IMR-90 (cell line): ENCODE results near the gene CDH23. TPM values are rescaled to one million over a fixed set of nuclear protein-coding genes. Genes with fewer than 3 reads are reported as not detected.

Experiments used
- ATAC-seq: fragments of 200-7000 bp; cut with Tn5 transposase; 2 replicates; pipeline ENCODE4 v1.9.1; 2020; ENCODE audit warnings: low read depth, mild to moderate bottlenecking, moderate library complexity
- BruUV-seq: library from RNA; stranded (reverse); fragments of 400-500 nt; replicated peaks from 2 replicates; lab custom pipeline; 2021; lab: Mats Ljungman, UMichigan
- CTCF ChIA-PET: fragments of 300-600 bp; formaldehyde crosslinking; extraction: SDS; loops from one replicate; lab custom pipeline; 2021; ENCODE audit warnings: antibody characterized with exemption; lab: Yijun Ruan, JAX
- POLR2A ChIA-PET: fragments of 300-600 bp; sonication (Branson Sonifier 250); formaldehyde crosslinking; loops from one replicate; lab custom pipeline; 2022; ENCODE audit warnings: antibody characterized with exemption; ENCODE audit not compliant: unreplicated experiment; lab: Charles Lee
- DNase-seq: peaks from one replicate; pipeline ENCODE4 v3.0.0; 2013
- H2AFZ ChIP-seq: replicated peaks from 2 replicates; pipeline ENCODE3; 2013; ENCODE audit warnings: low read length, mild to moderate bottlenecking; ENCODE audit not compliant: poor library complexity
- H2AK5ac ChIP-seq: 2 replicates; pipeline ENCODE4 v1.6.1; 2013; ENCODE audit warnings: low read depth, low read length, inconsistent platforms
- H2AK9ac ChIP-seq: replicated peaks from 2 replicates; pipeline ENCODE3; 2013; ENCODE audit warnings: mild to moderate bottlenecking, low read depth, low read length, moderate library complexity; ENCODE audit not compliant: poor library complexity
- H2BK120ac ChIP-seq: 2 replicates; pipeline ENCODE4 v1.6.1; 2013; ENCODE audit warnings: low read depth, low read length, inconsistent platforms
- H2BK15ac ChIP-seq: 3 replicates; pipeline ENCODE4 v1.6.1; 2013; ENCODE audit warnings: low read depth, low read length, inconsistent platforms
- H2BK20ac ChIP-seq: 2 replicates; pipeline ENCODE4 v1.6.1; 2013; ENCODE audit warnings: low read depth, mild to moderate bottlenecking, inconsistent platforms, low read length, moderate library complexity
- H2BK5ac ChIP-seq: 2 replicates; pipeline ENCODE4 v1.6.1; 2013; ENCODE audit warnings: mild to moderate bottlenecking, low read depth, low read length, inconsistent platforms; ENCODE audit not compliant: poor library complexity, severe bottlenecking
- H3K14ac ChIP-seq: replicated peaks from 2 replicates; pipeline ENCODE4 v1.6.1; 2013; ENCODE audit warnings: low read depth, low read length, inconsistent platforms
- H3K18ac ChIP-seq: 2 replicates; pipeline ENCODE4 v1.6.1; 2013; ENCODE audit warnings: low read depth, low read length, control low read depth
- H3K23ac ChIP-seq: 2 replicates; pipeline ENCODE4 v1.6.1; 2013; ENCODE audit warnings: low read depth, low read length, inconsistent platforms
- H3K27ac ChIP-seq: 2 replicates; pipeline ENCODE4 v1.5.1; 2013; ENCODE audit warnings: mild to moderate bottlenecking, control low read depth, low read length; ENCODE audit not compliant: insufficient read depth
- H3K27me3 ChIP-seq: 2 replicates; pipeline ENCODE4 v1.6.1; 2013; ENCODE audit warnings: low read length; ENCODE audit not compliant: control insufficient read depth, insufficient read depth
- H3K36me3 ChIP-seq: 2 replicates; pipeline ENCODE4 v1.6.1; 2013; ENCODE audit warnings: low read length, mixed read lengths; ENCODE audit not compliant: control insufficient read depth, insufficient read depth
- H3K4ac ChIP-seq: 2 replicates; pipeline ENCODE4 v1.6.1; 2013; ENCODE audit warnings: low read depth, low read length, inconsistent platforms
- H3K4me1 ChIP-seq: 2 replicates; pipeline ENCODE4 v1.6.1; 2013; ENCODE audit warnings: low read length, mixed read lengths; ENCODE audit not compliant: control insufficient read depth, insufficient read depth
- H3K4me2 ChIP-seq: 2 replicates; pipeline ENCODE4 v1.6.1; 2013; ENCODE audit warnings: low read depth, mild to moderate bottlenecking, control low read depth, low read length, moderate library complexity
- H3K4me3 ChIP-seq: 2 replicates; pipeline ENCODE4 v1.5.1; 2013; ENCODE audit warnings: low read depth, mild to moderate bottlenecking, control low read depth, low read length, moderate library complexity; ENCODE audit not compliant: insufficient read depth
- H3K56ac ChIP-seq: 2 replicates; pipeline ENCODE4 v1.6.1; 2013; ENCODE audit warnings: low read length, inconsistent platforms; ENCODE audit not compliant: insufficient read depth; ENCODE audit errors: extremely low read depth
- H3K79me1 ChIP-seq, 2 experiments: 2 replicates each; pipeline ENCODE4 v1.6.1; 2013; ENCODE audit warnings: low read length in 2 of 2, inconsistent platforms in 1 of 2, low read depth in 1 of 2
- H3K9ac ChIP-seq: 2 replicates; pipeline ENCODE4 v1.6.1; 2013; ENCODE audit warnings: low read depth, low read length, control low read depth
- H3K9me1 ChIP-seq: 2 replicates; pipeline ENCODE4 v1.6.1; 2013; ENCODE audit warnings: low read length, inconsistent platforms; ENCODE audit not compliant: insufficient read depth
- H3K9me3 ChIP-seq: 2 replicates; pipeline ENCODE4 v1.6.1; 2013; ENCODE audit warnings: low read length; ENCODE audit not compliant: control insufficient read depth, insufficient read depth
- H4K20me1 ChIP-seq: 2 replicates; pipeline ENCODE4 v1.6.1; 2013; ENCODE audit warnings: low read length, inconsistent platforms; ENCODE audit not compliant: insufficient read depth
- H4K5ac ChIP-seq: 2 replicates; pipeline ENCODE4 v1.6.1; 2013; ENCODE audit warnings: mild to moderate bottlenecking, low read depth, low read length, control low read depth
- H4K8ac ChIP-seq, 2 experiments: 2 replicates each; pipeline ENCODE4 v1.6.1; 2013; ENCODE audit warnings: low read depth in 2 of 2, low read length in 2 of 2, control low read depth in 1 of 2, inconsistent platforms in 1 of 2
- H4K91ac ChIP-seq: 2 replicates; pipeline ENCODE4 v1.6.1; 2013; ENCODE audit warnings: low read depth, low read length, inconsistent platforms; ENCODE audit not compliant: insufficient read depth
- BHLHE40 ChIP-seq: fragments of 150-350 bp; IDR thresholded peaks from 2 replicates; pipeline ENCODE4 v1.6.1; 2016; ENCODE audit warnings: mild to moderate bottlenecking, low read depth, low read length
- CEBPB ChIP-seq: IDR thresholded peaks from 2 replicates; pipeline ENCODE4 v1.6.1; 2012; ENCODE audit warnings: low read depth, low read length, improper control_type of control experiment
- CHD1 ChIP-seq: IDR thresholded peaks from 2 replicates; pipeline ENCODE4 v1.6.1; 2012; ENCODE audit warnings: low read depth, low read length, improper control_type of control experiment
- FOS ChIP-seq: fragments of 150-350 bp; IDR thresholded peaks from 2 replicates; pipeline ENCODE4 v1.6.1; 2016; ENCODE audit warnings: low read depth, low read length
- MAFK ChIP-seq: IDR thresholded peaks from 2 replicates; pipeline ENCODE4 v1.6.1; 2012; ENCODE audit warnings: low read depth, low read length, improper control_type of control experiment
- MAZ ChIP-seq: IDR thresholded peaks from 2 replicates; pipeline ENCODE4 v1.6.1; 2012; ENCODE audit warnings: low read depth, mild to moderate bottlenecking, low read length, improper control_type of control experiment, moderate library complexity, borderline replicate concordance
- MXI1 ChIP-seq: IDR thresholded peaks from 2 replicates; pipeline ENCODE4 v1.6.1; 2012; ENCODE audit warnings: low read depth, mild to moderate bottlenecking, low read length, moderate library complexity, borderline replicate concordance
- NFE2L2 ChIP-seq: fragments of 150-350 bp; IDR thresholded peaks from 2 replicates; pipeline ENCODE4 v1.6.1; 2016; ENCODE audit warnings: low read depth, mild to moderate bottlenecking, low read length
- POLR2A ChIP-seq: IDR thresholded peaks from 2 replicates; pipeline ENCODE4 v1.6.1; 2012; ENCODE audit warnings: mild to moderate bottlenecking, low read depth, low read length
- RAD21 ChIP-seq: IDR thresholded peaks from 2 replicates; pipeline ENCODE4 v1.6.1; 2012; ENCODE audit warnings: low read length, improper control_type of control experiment
- RCOR1 ChIP-seq: IDR thresholded peaks from 2 replicates; pipeline ENCODE4 v1.6.1; 2012; ENCODE audit warnings: mild to moderate bottlenecking, low read length, improper control_type of control experiment; ENCODE audit not compliant: insufficient replicate concordance
- RFX5 ChIP-seq: IDR thresholded peaks from 2 replicates; pipeline ENCODE4 v1.8.0; 2012; ENCODE audit warnings: low read depth, mild to moderate bottlenecking, low read length, moderate library complexity
- SMC3 ChIP-seq: fragments of 150-350 bp; IDR thresholded peaks from 2 replicates; pipeline ENCODE4 v1.6.1; 2016; ENCODE audit warnings: low read depth, mild to moderate bottlenecking, antibody characterized with exemption, low read length, moderate library complexity
- WGBS, 2 experiments: methylation state at CpG; one replicate each; pipeline versions ENCODE4 v1.1.5 to v1.1.7; 2013; ENCODE audit warnings: missing lambda C conversion rate in 2 of 2; ENCODE audit not compliant: insufficient read length in 1 of 2; ENCODE audit errors: extremely low coverage in 2 of 2; 5-methylcytosine and 5-hydroxymethylcytosine counted together
- dilution Hi-C: fragments of 300-500 bp; cut with HindIII; formaldehyde crosslinking; loops from one replicate; pipeline ENCODE4 v1.14.3; 2018; ENCODE audit warnings: low sequenced_read_pairs; ENCODE audit not compliant: unreplicated experiment
- in situ Hi-C: fragments of 300-500 bp; cut with MboI; formaldehyde crosslinking; loops from 3 replicates; pipeline ENCODE4 v1.14.3; 2019; ENCODE audit warnings: low sequenced_read_pairs, inconsistent platforms, mixed read lengths
- intact Hi-C: fragments of 100-400 bp; cut with micrococcal nuclease; formaldehyde crosslinking; loops from 2 replicates; pipeline ENCODE4 v1.10.0; 2022
- polyA plus RNA-seq, 3 experiments: library from polyadenylated mRNA; depleted of rRNA; stranded (reverse); fragments of >200 nt; gene quantifications; 2 replicates each; pipeline ENCODE4 v1.2.3, GENCODE V29; 2012; ENCODE audit warnings: low replicate concordance in 1 of 3
- total RNA-seq: library from RNA; depleted of rRNA; stranded (reverse); fragments of >200 nt; gene quantifications from 2 replicates; pipeline ENCODE4 v1.2.3, GENCODE V29; 2012
- TF ChIP-seq, protein P1 (sequence below): fragments of 150-350 bp; IDR thresholded peaks from 2 replicates; pipeline ENCODE4 v1.6.1; 2017; ENCODE audit warnings: mild to moderate bottlenecking, antibody characterized with exemption, low read length, low read depth
- TF ChIP-seq, protein P2 (sequence below): fragments of 150-350 bp; IDR thresholded peaks from 2 replicates; pipeline ENCODE4 v1.6.1; 2016; ENCODE audit warnings: low read depth, mild to moderate bottlenecking, low read length, moderate library complexity, borderline replicate concordance

Gene CDH23
- total and polyA plus RNA-seq, 2 of the 4 experiments (the other 2 are of a cell fraction) = under 0.01 to 0.03 TPM

DNA sequence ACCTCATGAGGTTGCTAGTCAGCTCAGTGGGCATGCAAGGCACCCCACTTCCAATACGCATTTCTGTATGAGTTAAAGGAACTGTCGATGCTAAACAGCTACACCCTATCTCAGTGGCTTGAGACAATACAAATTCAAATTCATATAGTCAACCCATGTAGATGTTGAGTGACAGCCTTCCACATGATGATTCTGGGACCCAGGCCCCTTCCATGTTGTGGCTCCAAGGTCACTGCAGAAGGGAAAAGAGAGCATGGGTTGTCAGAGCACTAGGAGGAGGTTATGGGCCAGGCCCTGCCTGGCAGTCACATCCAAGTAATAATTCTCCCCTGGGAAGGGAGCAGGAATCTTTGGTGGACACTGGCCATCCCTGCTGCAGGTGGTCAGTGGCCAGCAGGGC lies 294.7 kb downstream of the CDH23 start:
- Histone ChIP-seq H3K27me3 (peaks cover 14% of the 10 kb centered on the region; the same call in 1 of the 2 replicates), H3K4ac (no peak overlapping the region), H3K4me1 (no peaks in the 10 kb centered on the region), H4K8ac (no peak overlapping the region), H2BK5ac (no peak overlapping the region), H2BK20ac (no peak overlapping the region), H3K23ac (no peak overlapping the region), H3K79me1 (no peaks in the 10 kb centered on the region), H2BK120ac (no peak overlapping the region), H2AK5ac (no peak overlapping the region), H2AFZ (no peak overlapping the region), H3K27ac (no peak overlapping the region), H2AK9ac (no peak overlapping the region), H3K9me3 (no peaks in the 10 kb centered on the region), H3K4me2 (no peak overlapping the region), H2BK15ac (no peak overlapping the region), H3K56ac (no peak overlapping the region), H3K9me1 (no peaks in the 10 kb centered on the region), H4K91ac (no peak overlapping the region), H4K5ac (no peak overlapping the region), H3K18ac (no peak overlapping the region), H3K36me3 (no peaks in the 10 kb centered on the region), H3K14ac (no peak overlapping the region), H3K9ac (no peak overlapping the region), H4K20me1 (no peaks in the 10 kb centered on the region), H3K4me3 (no peak overlapping the region)
- dilution Hi-C loops (no loop called here), intact Hi-C loops (no loop called here), in situ Hi-C loops (no loop called here)
- no peak for DNase-seq
- CTCF ChIA-PET = no interaction called here
- TF ChIP-seq, protein P1, sequence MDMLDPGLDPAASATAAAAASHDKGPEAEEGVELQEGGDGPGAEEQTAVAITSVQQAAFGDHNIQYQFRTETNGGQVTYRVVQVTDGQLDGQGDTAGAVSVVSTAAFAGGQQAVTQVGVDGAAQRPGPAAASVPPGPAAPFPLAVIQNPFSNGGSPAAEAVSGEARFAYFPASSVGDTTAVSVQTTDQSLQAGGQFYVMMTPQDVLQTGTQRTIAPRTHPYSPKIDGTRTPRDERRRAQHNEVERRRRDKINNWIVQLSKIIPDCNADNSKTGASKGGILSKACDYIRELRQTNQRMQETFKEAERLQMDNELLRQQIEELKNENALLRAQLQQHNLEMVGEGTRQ = no peak
- TF ChIP-seq NFE2L2 = no peak
- no peak for TF ChIP-seq CEBPB
- TF ChIP-seq, protein P2, sequence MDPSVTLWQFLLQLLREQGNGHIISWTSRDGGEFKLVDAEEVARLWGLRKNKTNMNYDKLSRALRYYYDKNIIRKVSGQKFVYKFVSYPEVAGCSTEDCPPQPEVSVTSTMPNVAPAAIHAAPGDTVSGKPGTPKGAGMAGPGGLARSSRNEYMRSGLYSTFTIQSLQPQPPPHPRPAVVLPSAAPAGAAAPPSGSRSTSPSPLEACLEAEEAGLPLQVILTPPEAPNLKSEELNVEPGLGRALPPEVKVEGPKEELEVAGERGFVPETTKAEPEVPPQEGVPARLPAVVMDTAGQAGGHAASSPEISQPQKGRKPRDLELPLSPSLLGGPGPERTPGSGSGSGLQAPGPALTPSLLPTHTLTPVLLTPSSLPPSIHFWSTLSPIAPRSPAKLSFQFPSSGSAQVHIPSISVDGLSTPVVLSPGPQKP = no peak
- TF ChIP-seq FOS = no peak
- TF ChIP-seq CHD1 = no peak
- TF ChIP-seq POLR2A = no peak
- TF ChIP-seq RAD21 = no peak
- no peak for TF ChIP-seq RFX5
- TF ChIP-seq MAFK = no peak
- no peak for TF ChIP-seq SMC3
- TF ChIP-seq MAZ = no peak
- TF ChIP-seq RCOR1 = no peak
- TF ChIP-seq BHLHE40 = no peak
- no peak for TF ChIP-seq MXI1
- BruUV-seq = no TSS peak
- no peak for ATAC-seq
- no CpG with 5 or more reads among the region's 2 CpGs for WGBS, 2 experiments
- POLR2A ChIA-PET = no interaction called here
